Measurements from ENCODE around the gene SDC1. TPM values are rescaled to one million over a fixed set of nuclear protein-coding genes. Genes with fewer than 3 reads are reported as not detected.

Gene SDC1
- total RNA-seq, 1 donor from 2014 or later: 0.32 TPM

GRCh38 chr2:20179755-20180594, 45.0 kb downstream of the SDC1 start:
- intact Hi-C loops (cut with DNase I): no loop called here

DNA sequence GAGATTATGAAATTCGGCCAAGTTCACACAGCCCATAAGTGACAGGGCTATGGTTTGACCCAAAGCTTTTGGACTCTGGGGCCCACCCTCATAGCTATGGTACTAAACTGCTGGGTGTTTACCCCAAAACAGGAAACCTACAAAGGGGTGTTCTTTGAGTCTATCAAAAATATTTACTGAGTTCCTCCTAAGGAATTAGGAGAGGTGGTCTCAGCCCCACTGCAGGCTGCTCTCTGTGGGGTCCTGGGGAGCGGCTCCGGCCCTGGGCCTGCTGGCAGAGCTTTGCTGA, 45.5 kb downstream of the SDC1 start:
- no peak for DNase-seq (ENCODE audit: low spot score in 2 of 2)
- no peaks in the 10 kb centered on the region for H3K36me3 ChIP-seq
- TF ChIP-seq, protein P1, sequence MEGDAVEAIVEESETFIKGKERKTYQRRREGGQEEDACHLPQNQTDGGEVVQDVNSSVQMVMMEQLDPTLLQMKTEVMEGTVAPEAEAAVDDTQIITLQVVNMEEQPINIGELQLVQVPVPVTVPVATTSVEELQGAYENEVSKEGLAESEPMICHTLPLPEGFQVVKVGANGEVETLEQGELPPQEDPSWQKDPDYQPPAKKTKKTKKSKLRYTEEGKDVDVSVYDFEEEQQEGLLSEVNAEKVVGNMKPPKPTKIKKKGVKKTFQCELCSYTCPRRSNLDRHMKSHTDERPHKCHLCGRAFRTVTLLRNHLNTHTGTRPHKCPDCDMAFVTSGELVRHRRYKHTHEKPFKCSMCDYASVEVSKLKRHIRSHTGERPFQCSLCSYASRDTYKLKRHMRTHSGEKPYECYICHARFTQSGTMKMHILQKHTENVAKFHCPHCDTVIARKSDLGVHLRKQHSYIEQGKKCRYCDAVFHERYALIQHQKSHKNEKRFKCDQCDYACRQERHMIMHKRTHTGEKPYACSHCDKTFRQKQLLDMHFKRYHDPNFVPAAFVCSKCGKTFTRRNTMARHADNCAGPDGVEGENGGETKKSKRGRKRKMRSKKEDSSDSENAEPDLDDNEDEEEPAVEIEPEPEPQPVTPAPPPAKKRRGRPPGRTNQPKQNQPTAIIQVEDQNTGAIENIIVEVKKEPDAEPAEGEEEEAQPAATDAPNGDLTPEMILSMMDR (IDR thresholded peaks at IDR 0.05): no peak
- H3K27me3 ChIP-seq: no peaks in the 10 kb centered on the region
- no peaks in the 10 kb centered on the region for H3K9me3 ChIP-seq
- H3K4me1 ChIP-seq: no peaks in the 10 kb centered on the region
- H3K4me3 ChIP-seq: no peak overlapping the region
- intact Hi-C loops (cut with DNase I): no loop called here
- no peak overlapping the region for H3K27ac ChIP-seq

More at GRCh38 chr2:20179755-20180594, 45.0 kb downstream of the SDC1 start:
- TF ChIP-seq, protein P1 (IDR thresholded peaks at IDR 0.05): no peak
- no peaks in the 10 kb centered on the region for H3K4me1 ChIP-seq
- H3K27ac ChIP-seq: no peak overlapping the region
- no peaks in the 10 kb centered on the region for H3K9me3 ChIP-seq
- no peaks in the 10 kb centered on the region for H3K27me3 ChIP-seq
- no peaks in the 10 kb centered on the region for H3K36me3 ChIP-seq
- DNase-seq (ENCODE audit: low spot score in 2 of 2): no peak
- H3K4me3 ChIP-seq: no peak overlapping the region

GRCh38 chr2:20178666-20179465, 46.1 kb downstream of the SDC1 start:
- TF ChIP-seq, protein P1 (IDR thresholded peaks at IDR 0.05): no peak
- Histone ChIP-seq H3K27ac (no peak overlapping the region), H3K4me1 (no peaks in the 10 kb centered on the region), H3K9me3 (no peaks in the 10 kb centered on the region), H3K27me3 (no peaks in the 10 kb centered on the region), H3K4me3 (no peak overlapping the region), H3K36me3 (no peaks in the 10 kb centered on the region)
- DNase-seq (ENCODE audit: low spot score in 2 of 2): no peak
- intact Hi-C loops (cut with DNase I): no loop called here

DNA sequence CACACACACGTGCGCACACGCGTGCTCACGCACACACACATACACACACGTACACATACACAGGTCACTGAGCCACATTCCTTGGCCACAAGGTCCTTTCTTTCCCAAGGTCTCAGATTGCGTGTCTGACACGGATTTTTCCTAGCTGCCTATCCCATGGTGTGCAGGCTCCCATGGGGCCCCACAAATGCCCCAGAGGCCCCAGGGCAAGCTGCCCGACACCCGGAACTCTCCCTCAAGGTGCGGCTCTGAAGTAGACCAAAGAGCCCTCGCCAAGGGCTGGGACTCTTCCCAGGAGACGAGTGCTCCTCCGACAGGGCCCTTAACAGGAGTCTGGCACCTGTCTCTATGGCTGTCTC, 46.7 kb downstream of the SDC1 start:
- no peaks in the 10 kb centered on the region for H3K27me3 ChIP-seq
- intact Hi-C loops (cut with DNase I): no loop called here
- no peak for DNase-seq (ENCODE audit: low spot score in 2 of 2)
- H3K27ac ChIP-seq: no peak overlapping the region
- no peaks in the 10 kb centered on the region for H3K36me3 ChIP-seq
- no peak overlapping the region for H3K4me3 ChIP-seq
- TF ChIP-seq, protein P1 (IDR thresholded peaks at IDR 0.05): no peak
- no peaks in the 10 kb centered on the region for H3K9me3 ChIP-seq
- no peaks in the 10 kb centered on the region for H3K4me1 ChIP-seq

DNA sequence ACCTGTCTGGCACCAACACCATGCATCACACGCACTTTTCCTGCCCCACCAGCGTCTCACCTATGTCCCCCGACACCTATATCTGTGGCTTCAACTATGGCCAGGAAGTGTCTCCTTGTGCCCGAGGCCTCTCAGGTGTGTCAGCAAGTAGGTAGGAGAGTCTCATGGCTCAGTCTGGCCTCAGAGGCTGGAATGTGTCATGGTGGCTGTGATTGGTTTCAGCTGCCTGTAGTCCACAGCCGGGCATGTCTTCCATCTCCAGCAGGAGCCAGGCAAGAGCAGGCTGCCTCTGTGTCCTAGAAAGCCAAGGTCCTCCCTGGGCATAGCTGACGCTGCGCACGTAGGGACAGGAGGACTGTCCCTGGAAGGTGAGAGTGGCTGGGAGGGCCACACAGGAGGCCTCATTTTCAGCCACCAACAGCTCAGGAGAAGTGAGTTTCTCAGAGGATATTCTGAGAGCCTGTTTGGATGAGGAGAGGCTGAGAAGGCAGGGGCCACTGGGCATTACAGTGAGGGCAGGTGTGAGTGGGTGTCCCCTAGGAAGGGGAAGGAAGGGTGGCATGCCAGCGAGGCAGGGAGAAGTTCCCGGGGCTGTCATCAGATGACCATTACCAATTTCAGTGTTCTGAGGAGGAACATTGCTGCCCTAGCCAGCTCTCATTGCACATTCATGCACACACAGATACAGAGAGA, 47.2 kb downstream of the SDC1 start:
- intact Hi-C loops (cut with DNase I): no loop called here
- Histone ChIP-seq H3K4me3 (no peak overlapping the region), H3K9me3 (no peaks in the 10 kb centered on the region), H3K4me1 (no peaks in the 10 kb centered on the region), H3K27ac (no peak overlapping the region), H3K36me3 (no peaks in the 10 kb centered on the region), H3K27me3 (no peaks in the 10 kb centered on the region)
- DNase-seq (ENCODE audit: low spot score in 2 of 2): no peak
- TF ChIP-seq, protein P1 (IDR thresholded peaks at IDR 0.05): no peak
